GM18951 (cell line): Measurements from ENCODE around the gene SLC2A1.

Source experiments
- POLR2A ChIP-seq: IDR thresholded peaks from 4 replicates; pipeline ENCODE4 v1.6.1; 2011; ENCODE audit warnings: mild to moderate bottlenecking; ENCODE audit not compliant: insufficient read length, insufficient read depth; ENCODE audit errors: extremely low read depth
- in situ Hi-C: fragments of 300-500 bp; cut with MboI; formaldehyde crosslinking; loops from one replicate; pipeline ENCODE4 v1.12.0; 2022; ENCODE audit warnings: low sequenced_read_pairs, mixed read lengths, inconsistent platforms; ENCODE audit not compliant: unreplicated experiment

SLC2A1 gene

GRCh38 chr1:42888013-42888633, 70.5 kb downstream of the SLC2A1 start:
- in situ Hi-C loops = no loop called here
- TF ChIP-seq POLR2A = no peak

DNA sequence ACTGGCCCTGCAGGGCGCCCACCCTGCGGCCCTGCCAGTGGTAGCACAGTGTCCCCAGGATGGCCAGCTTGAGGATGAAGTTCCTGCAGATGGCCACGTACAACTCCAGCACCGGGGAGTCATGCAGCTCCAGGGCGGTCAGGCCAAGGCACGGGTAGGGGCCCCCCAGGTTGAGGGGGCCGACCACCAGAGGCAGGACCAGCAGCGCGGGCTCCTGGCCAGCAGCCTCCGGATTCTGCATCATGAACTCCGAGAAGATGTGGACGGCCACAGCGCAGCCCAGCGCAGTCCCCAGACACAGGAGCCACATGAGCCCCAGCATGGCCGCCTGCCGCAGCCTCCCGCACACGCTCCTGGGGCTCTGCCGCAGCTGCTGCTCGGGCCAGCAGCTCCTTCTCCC, 71.3 kb downstream of the SLC2A1 start:
- in situ Hi-C loops = no loop called here
- no peak for TF ChIP-seq POLR2A

DNA sequence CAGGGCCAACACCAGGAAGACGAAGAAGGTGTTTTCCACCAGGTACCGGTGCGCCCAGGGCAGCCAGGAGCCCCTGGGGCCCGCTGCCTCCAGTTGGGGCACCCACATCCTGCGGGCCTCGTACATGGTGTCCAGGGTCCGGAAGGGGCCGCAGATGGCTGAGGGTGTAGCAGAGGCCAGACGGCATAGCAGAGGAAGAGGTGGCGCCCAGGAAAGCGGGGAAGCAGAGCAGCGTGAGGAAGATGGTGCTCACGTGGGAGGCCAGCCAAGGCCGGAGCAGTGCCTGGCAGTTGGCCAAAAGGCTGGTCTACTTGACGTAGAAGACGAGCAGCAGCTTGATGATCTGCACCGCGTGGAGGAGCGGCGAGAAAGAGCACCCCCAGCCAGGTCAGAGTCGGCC, 71.9 kb downstream of the SLC2A1 start:
- no peak for TF ChIP-seq POLR2A
- in situ Hi-C loops = no loop called here

DNA sequence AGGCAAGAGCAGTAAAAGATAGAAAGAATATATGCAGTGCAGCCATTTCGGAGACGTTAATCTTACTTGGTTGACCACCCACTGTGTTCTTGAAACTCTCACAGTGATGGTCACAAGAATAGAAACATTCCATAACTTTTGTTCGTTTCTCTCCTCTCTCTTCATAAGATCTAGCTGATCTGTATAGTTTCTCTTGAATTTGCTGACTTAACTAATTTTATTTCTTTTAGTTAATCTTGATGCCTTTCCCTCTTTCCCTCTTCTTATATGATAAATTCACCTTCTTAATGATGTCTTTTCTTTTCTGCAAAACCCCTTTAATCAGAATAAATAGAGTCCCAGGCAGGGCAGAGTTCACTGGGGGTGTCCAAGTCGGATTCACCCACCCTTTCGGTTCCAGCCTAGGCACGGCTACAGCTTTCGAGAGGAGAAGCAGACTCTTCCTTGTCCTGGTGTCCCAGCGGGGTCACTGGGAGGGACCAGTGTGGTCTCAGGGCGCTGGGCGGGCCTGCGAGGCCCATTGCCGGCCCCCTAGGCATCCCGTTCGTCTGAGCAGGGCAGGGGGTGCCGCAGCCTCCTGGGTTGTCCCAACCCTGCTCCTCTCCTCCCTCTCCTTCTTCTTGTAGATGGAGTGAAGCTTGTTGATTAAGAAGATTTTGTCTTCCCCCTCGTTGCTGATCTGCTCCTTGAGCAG, 72.5 kb downstream of the SLC2A1 start:
- no peak for TF ChIP-seq POLR2A
- in situ Hi-C loops = no loop called here

DNA sequence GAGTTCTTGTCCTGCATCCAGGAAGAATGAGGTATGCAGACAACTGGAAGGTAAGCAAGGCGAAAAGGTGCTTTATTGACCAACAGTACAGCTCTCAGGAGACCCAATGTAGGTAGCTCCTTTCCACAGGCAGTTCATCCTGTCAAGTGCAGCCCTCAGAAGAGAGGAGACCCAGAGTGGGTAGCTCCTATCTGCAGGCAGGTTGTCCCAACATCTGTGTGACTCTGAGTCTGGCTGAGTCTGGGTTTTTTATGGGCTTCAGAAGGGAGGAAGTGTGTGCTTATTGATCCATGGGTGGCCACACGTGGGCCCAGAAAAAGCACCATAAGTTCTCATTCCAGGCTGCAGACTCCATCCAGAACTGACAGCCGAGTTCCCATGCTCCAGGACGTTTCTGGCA, 78.3 kb downstream of the SLC2A1 start:
- no peak for TF ChIP-seq POLR2A
- in situ Hi-C loops = no loop called here

- in situ Hi-C loops = no loop called here
- no peak for TF ChIP-seq POLR2A
Measured at GRCh38 chr1:42877380-42877779, 81.3 kb downstream of the SLC2A1 start.

GRCh38 chr1:42876009-42876408, 82.7 kb downstream of the SLC2A1 start:
- no peak for TF ChIP-seq POLR2A
- in situ Hi-C loops = no loop called here
